Peyer's patch (tissue), 4 donors: Measurements from ENCODE around the gene UBXN11.

Experiments
- POLR2A ChIP-seq, 2 donors: fragments of 450-650 bp; IDR thresholded peaks; one replicate each; pipeline ENCODE4 v1.5.1; 2017; ENCODE audit warnings: antibody characterized with exemption in 2 of 2, mild to moderate bottlenecking in 2 of 2, moderate library complexity in 2 of 2
- TF ChIP-seq, protein P1 (sequence below), 6 experiments: fragments of 450-650 bp in 4 of 6; fragments of 200-600 bp in 2 of 6; sonication (generic) in 1 of 6; IDR thresholded peaks; one replicate each; pipeline ENCODE4 v1.5.1; 2017 to 2019; ENCODE audit warnings: antibody characterized with exemption in 6 of 6, mild to moderate bottlenecking in 3 of 6, moderate library complexity in 1 of 6

DNA sequence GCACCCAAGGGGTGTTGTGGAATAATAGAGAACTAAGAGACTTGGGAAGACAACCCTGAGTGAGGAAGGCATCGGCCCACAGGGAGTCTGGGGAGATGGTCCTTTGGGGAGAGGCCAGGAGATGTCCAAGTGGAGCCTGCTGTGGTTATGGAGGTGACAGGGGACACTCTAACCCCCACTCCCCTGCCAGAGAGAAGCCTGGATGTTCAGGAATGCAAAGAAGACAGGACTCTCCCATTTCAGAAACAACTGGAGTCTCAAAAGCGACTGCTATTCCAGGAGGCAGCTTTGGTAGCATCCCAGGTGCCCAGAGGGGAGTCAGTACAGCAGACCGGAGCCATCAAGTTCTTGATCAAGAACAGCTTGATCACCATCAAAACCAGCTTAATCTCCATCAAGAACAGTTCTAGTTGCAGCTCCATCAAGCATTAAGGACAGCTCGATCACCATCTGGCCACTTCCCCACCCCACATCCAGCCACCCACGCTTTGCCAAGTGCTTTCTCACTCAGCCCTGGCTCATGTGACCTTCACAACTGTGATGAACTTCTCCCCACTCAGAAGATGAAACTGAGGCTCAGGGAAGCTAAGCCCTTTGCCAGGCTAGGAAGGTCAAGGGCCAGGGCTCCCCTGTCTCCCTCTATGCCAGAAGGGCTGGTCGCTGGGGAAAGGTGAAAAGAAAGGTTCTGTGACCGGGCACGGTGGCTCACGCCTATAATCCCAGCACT, 12.1 kb upstream of the UBXN11 start:
- no peak for TF ChIP-seq POLR2A (IDR thresholded peaks at IDR 0.05)
- TF ChIP-seq, protein P1, sequence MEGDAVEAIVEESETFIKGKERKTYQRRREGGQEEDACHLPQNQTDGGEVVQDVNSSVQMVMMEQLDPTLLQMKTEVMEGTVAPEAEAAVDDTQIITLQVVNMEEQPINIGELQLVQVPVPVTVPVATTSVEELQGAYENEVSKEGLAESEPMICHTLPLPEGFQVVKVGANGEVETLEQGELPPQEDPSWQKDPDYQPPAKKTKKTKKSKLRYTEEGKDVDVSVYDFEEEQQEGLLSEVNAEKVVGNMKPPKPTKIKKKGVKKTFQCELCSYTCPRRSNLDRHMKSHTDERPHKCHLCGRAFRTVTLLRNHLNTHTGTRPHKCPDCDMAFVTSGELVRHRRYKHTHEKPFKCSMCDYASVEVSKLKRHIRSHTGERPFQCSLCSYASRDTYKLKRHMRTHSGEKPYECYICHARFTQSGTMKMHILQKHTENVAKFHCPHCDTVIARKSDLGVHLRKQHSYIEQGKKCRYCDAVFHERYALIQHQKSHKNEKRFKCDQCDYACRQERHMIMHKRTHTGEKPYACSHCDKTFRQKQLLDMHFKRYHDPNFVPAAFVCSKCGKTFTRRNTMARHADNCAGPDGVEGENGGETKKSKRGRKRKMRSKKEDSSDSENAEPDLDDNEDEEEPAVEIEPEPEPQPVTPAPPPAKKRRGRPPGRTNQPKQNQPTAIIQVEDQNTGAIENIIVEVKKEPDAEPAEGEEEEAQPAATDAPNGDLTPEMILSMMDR (IDR thresholded peaks at IDR 0.05): no peak
